Cardiac fibroblast (primary cell): ENCODE measurements around the gene CD276.
"Not testable (repeated sequence)": the region's sequence is repeated elsewhere in the genome, so short reads cannot be mapped to it uniquely, and the experiment has no call there.

Experiments used
- DNase-seq, 2 donors: peaks; one replicate each; pipeline versions ENCODE4 v3.0.0 to v3.0.0-alpha.2; 2010; ENCODE audit warnings: low read depth in 2 of 2
- H3K4me3 ChIP-seq, 2 donors: replicated peaks in 1 of 2; 1 replicate in 1 of 2; 2 replicates in 1 of 2; pipeline ENCODE4 v1.5.1; 2011; ENCODE audit warnings: low read depth in 2 of 2, low read length in 2 of 2, mild to moderate bottlenecking in 2 of 2, moderate library complexity in 1 of 2
- CTCF ChIP-seq: IDR thresholded peaks from one replicate; pipeline ENCODE4 v1.5.1; 2011; ENCODE audit warnings: low read depth, mild to moderate bottlenecking, low read length, inconsistent platforms

Gene CD276

DNA sequence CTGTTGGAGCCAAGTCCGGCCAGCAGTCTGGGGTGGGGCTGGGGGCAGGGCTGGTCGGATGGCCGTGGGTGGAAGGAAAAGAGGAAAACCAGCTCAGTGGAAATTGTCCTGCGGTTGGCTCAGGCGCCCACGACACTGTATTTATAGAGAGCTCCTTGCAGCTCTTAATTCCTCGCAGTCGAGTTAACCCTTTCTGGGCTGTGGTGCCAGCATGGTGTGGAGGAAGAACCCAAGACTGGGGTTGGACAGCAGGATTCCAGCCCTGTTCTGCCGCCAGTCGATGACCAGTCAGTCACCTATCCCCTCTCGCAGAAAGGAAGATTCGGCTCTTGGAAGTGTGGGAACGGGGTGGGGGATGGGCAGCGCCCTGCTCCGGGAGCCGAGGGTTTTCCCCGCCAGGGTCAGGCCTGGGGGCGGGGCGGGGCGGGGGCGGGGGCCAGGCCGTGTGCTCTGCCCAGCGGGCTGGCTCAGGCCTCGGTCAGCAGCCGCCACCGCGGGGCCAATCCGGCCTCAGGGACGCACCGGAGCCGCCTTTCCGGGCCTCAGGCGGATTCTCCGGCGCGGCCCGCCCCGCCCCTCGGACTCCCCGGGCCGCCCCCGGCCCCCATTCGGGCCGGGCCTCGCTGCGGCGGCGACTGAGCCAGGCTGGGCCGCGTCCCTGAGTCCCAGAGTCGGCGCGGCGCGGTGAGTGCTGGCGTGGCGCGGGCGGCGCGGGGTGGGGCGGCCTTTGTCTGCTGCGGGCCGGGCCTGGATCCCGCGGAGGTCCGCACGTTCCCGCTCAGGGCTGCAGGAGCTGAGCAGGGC is at the start of gene CD276:
CD276 (plus strand) TSS at position 607 of the 804 bp plus-strand sequence. CDS start 15,257 bp downstream, outside the sequence.
- peak within 1 kb of the TSS; percentile 82 to 85 for H3K4me3 ChIP-seq
- DNase-seq, result peak; percentile 61 to 81
- no peak for TF ChIP-seq CTCF

- peak in 1 of 2 donors; percentile 32 for DNase-seq
- TF ChIP-seq CTCF, result no peak
- H3K4me3 ChIP-seq, result no peak overlapping the region
These were observed 46.7 kb upstream of the CD276 start for GRCh38 chr15:73637527-73637926.

DNA sequence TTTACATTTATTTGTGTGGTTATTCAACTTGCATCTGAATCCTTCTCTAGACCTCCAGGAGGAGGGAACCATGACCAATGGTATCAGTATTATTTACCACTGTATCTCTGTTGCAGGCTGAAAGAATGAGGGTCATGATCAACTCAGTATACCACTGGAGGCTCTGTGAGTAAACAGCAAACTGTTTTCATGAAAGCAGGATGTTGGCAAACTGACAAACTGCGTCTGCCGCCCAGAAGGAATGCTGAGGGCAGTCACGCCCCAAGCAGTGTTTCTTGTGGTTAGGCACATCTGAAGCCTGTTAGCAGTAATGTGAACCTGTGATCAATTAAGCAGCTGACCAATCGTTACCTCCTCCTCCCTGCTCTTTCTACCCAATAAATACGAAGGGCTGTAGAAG is 44.7 kb upstream of the CD276 start:
- peak; percentile 49 to 57 for DNase-seq
- H3K4me3 ChIP-seq, result not testable (repeated sequence)

GRCh38 chr15:73647259-73648013 is 36.7 kb upstream of the CD276 start:
- TF ChIP-seq CTCF, result no peak

DNA sequence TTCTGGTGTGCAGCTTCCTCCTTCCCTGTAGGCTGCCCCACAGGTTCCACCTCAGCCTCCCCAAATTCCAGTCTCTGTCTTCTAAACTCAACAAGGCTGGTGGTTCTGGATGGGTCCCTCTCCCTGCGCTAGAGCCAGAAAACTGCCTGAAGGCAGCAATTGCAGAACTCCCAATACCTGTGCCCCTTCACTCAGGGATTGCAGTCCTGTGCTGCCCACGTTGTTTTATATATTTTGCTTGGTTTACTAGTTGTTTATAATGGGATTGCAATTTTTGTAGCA is 36.2 kb upstream of the CD276 start:
- no peak overlapping the region for H3K4me3 ChIP-seq
- DNase-seq, result no peak
- no peak for TF ChIP-seq CTCF

More at GRCh38 chr15:73647259-73648013, 36.7 kb upstream of the CD276 start:
- peak in 1 of 2 donors; percentile 40 for DNase-seq
- H3K4me3 ChIP-seq, result no peak overlapping the region

- TF ChIP-seq CTCF, result no peak
- peak; percentile 75 to 88 for DNase-seq
- H3K4me3 ChIP-seq, result no peak overlapping the region
These were observed 33.6 kb upstream of the CD276 start for GRCh38 chr15:73650416-73651126.

GRCh38 chr15:73654659-73655058 is 29.5 kb upstream of the CD276 start:
- no peak overlapping the region for H3K4me3 ChIP-seq
- TF ChIP-seq CTCF, result no peak
- DNase-seq, result no peak
